ENCODE measurements around the gene FGF2.

Gene FGF2

DNA sequence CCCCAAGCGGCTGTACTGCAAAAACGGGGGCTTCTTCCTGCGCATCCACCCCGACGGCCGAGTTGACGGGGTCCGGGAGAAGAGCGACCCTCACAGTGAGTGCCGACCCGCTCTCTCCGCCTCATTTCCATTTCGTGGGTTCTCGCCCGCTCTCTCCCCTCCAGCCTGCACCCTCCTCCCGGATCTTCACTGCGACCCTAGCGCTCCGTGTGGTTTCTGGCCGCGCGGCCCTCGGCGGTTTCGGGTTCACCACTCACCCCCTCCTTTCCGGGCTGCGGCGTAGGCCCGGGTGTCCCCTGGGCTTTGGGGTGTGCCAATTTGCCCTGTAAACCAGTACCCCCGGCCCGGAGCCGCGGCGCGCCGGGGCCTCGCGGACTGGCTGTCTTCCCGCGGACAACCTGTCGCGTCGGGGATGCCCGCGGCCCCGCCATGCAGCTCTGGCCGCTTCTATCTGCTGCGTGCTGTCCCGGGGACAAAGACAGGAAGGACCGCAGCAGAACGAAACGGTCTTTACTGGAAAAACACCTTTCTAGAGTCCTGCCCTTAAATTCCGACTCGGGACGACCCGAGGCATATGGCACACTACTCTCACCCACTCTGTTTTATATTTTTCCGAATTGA, 737 bp downstream of the FGF2 start:
- no peaks in the 10 kb centered on the region for H4K20me1 ChIP-seq (ENCODE audit: control insufficient read depth, insufficient read depth, low read depth, low read length)
- TF ChIP-seq EZH2phosphoT487 (IDR thresholded peaks at IDR 0.05; ENCODE audit: borderline replicate concordance, low read length) (peak; percentile 83; the same call in 1 of the 2 replicates), CTCF (IDR thresholded peaks at IDR 0.05; ENCODE audit: low read depth, low read length, poor library complexity, severe bottlenecking) (no peak)
- no peaks in the 10 kb centered on the region for H3K9me3 ChIP-seq (ENCODE audit: control insufficient read depth, insufficient read depth, low read length)
- H3K36me3 ChIP-seq (ENCODE audit: control insufficient read depth, low read length), result no peaks in the 10 kb centered on the region
- no peaks in the 10 kb centered on the region for H3K9me2 ChIP-seq (replicated peaks; ENCODE audit: control insufficient read depth, low read length)
- peaks cover 48% of the 10 kb centered on the region for H3K27me3 ChIP-seq (ENCODE audit: control insufficient read depth, low read length)
- peak overlapping the region; percentile 71 for H3K4me3 ChIP-seq (ENCODE audit: low read length)
- no peaks in the 10 kb centered on the region for H3K79me2 ChIP-seq (ENCODE audit: control insufficient read depth, low read length)
- H3K4me2 ChIP-seq (ENCODE audit: low read length), result peak overlapping the region; percentile 79
- no peak overlapping the region for H3K27ac ChIP-seq (ENCODE audit: low read depth, low read length)
- peaks cover 14% of the 10 kb centered on the region for H3K4me1 ChIP-seq (ENCODE audit: control insufficient read depth, low read length)
- no peaks in the 10 kb centered on the region for H3F3A ChIP-seq (ENCODE audit: control insufficient read depth, insufficient read depth)

GRCh38 chr4:122827879-122828601, 1.4 kb downstream of the FGF2 start:
- Histone ChIP-seq H3K27ac (ENCODE audit: low read depth, low read length) (no peak overlapping the region), H3F3A (ENCODE audit: control insufficient read depth, insufficient read depth) (no peaks in the 10 kb centered on the region), H3K9me2 (replicated peaks; ENCODE audit: control insufficient read depth, low read length) (no peaks in the 10 kb centered on the region), H3K4me1 (ENCODE audit: control insufficient read depth, low read length) (peaks cover 14% of the 10 kb centered on the region), H3K36me3 (ENCODE audit: control insufficient read depth, low read length) (no peaks in the 10 kb centered on the region), H3K4me2 (ENCODE audit: low read length) (peak overlapping the region; percentile 79), H3K4me3 (ENCODE audit: low read length) (peak overlapping the region; percentile 71), H3K79me2 (ENCODE audit: control insufficient read depth, low read length) (no peaks in the 10 kb centered on the region), H3K9me3 (ENCODE audit: control insufficient read depth, insufficient read depth, low read length) (no peaks in the 10 kb centered on the region), H3K27me3 (ENCODE audit: control insufficient read depth, low read length) (peaks cover 48% of the 10 kb centered on the region), H4K20me1 (ENCODE audit: control insufficient read depth, insufficient read depth, low read depth, low read length) (no peaks in the 10 kb centered on the region)
- TF ChIP-seq EZH2phosphoT487 (IDR thresholded peaks at IDR 0.05; ENCODE audit: borderline replicate concordance, low read length) (no peak), CTCF (IDR thresholded peaks at IDR 0.05; ENCODE audit: low read depth, low read length, poor library complexity, severe bottlenecking) (no peak)

- no peak overlapping the region for H3K4me3 ChIP-seq (ENCODE audit: low read length)
- no peaks in the 10 kb centered on the region for H3K9me3 ChIP-seq (ENCODE audit: control insufficient read depth, insufficient read depth, low read length)
- H3K27me3 ChIP-seq (ENCODE audit: control insufficient read depth, low read length), result peaks cover 40% of the 10 kb centered on the region
- H3K36me3 ChIP-seq (ENCODE audit: control insufficient read depth, low read length), result no peaks in the 10 kb centered on the region
- no peak overlapping the region for H3K27ac ChIP-seq (ENCODE audit: low read depth, low read length)
- TF ChIP-seq CTCF (IDR thresholded peaks at IDR 0.05; ENCODE audit: low read depth, low read length, poor library complexity, severe bottlenecking), result no peak
- TF ChIP-seq EZH2phosphoT487 (IDR thresholded peaks at IDR 0.05; ENCODE audit: borderline replicate concordance, low read length), result no peak
- no peaks in the 10 kb centered on the region for H4K20me1 ChIP-seq (ENCODE audit: control insufficient read depth, insufficient read depth, low read depth, low read length)
- no peaks in the 10 kb centered on the region for H3K79me2 ChIP-seq (ENCODE audit: control insufficient read depth, low read length)
- H3K4me2 ChIP-seq (ENCODE audit: low read length), result no peak overlapping the region
- peaks cover 14% of the 10 kb centered on the region for H3K4me1 ChIP-seq (ENCODE audit: control insufficient read depth, low read length)
- H3K9me2 ChIP-seq (replicated peaks; ENCODE audit: control insufficient read depth, low read length), result no peaks in the 10 kb centered on the region
- no peaks in the 10 kb centered on the region for H3F3A ChIP-seq (ENCODE audit: control insufficient read depth, insufficient read depth)
Observed at GRCh38 chr4:122830426-122831095, 3.9 kb downstream of the FGF2 start.

Data from DOHH2 (cell line).